DMS79 (cell line): ENCODE data around the gene TP63.

Source experiments
- DNase-seq: peaks from one replicate; lab custom pipeline; 2025; lab: John Stamatoyannopoulos, UW

Gene TP63

DNA sequence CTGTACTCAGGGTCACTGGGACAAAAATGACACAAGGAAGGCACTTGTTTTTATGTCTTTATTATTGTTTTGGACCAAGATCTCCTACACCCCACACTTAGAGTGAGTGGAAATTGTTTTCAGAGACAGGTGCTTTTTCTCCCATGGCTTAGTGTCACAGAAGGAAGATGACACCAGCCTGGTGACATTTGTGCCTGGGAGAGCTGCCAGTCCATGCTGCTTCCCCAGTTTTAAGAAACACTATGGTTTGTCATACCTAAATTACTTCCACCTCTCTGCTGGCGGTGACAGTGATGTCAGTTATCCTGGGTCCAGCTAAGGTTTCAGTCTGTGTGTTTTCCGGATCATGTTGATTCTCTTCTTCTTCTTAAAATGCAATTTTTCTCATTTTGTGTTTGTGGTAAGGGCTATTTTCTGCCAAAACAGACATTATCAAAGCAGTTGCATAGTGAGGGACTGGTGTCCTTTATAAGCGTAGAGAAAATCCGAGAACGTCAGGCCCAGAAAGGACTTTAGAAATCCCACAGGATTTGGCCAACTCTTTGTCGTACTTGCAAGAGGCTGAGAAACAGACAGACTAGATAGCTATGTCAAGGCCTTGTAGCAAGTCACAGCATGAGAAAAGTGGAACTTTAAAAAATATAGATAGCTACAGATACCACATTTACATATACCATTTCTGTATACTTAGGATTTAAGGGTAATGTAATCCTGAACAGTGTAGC, 149.5 kb downstream of the TP63 start:
- no peak for DNase-seq

GRCh38 chr3:189781415-189781814, 150.2 kb downstream of the TP63 start:
- DNase-seq, result no peak

DNA sequence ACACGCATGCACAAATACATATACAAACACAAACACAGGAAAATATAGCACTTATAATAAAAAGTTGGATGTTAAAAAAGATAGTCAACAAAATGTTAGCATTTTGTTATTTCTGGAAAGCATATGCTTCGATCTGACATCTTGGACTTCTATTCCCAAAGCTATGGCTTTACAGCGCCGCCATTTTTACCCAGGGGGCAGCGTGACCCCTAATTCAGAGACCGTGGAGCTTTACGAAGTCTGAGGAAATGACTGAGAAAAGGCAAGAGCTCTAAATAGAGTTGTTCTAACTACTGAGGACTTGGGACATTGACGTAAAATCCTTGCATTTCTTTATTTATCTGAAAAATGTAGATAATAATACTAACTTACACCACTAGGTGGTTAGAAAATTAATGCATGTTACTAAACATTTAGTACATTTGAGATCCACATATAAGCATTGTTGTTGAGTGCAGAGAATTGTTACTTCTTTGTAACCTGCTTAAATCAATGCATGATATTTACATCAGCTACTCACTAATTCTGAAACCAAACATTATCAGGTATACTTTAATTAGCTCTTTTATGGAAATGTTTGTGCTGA, 155.4 kb downstream of the TP63 start:
- DNase-seq, result no peak

DNA sequence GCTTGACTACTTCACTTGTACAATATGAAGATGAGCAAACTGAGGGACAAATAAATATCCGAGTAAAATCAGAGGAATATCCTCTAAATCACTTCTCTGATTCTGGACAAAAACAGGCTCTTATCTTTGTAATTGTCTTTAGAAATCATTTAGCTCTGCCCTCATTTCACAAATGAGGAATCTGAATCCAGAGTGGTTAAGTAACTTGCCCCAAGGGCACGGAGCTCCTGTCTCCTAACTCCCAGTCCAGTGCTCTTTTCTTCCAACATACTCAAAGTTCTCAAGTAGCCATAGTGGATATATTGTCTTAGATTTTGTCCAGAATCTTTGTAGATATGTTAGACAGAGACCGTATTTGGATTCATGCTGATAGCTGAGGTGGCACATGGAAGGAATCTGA, 156.0 kb downstream of the TP63 start:
- DNase-seq, result no peak

DNA sequence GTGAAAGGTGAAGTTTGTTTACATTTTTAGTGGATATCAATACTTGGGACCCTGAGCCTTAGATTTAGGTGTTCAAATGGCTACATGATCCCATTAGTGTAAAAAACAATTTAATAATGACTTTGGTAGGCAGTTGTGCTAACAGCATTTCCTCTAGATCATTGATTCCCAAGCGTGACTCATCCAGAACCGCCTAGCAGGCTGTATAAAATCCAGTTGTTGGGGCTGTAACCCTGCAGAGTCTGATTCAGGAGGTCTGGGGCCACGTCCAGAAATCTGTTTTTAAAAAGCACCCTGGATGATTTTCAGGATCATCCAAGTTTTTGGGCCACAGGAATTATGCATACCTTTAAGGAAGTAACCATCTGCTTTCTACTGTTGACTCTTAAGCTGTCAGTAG, 156.4 kb downstream of the TP63 start:
- DNase-seq, result no peak

DNA sequence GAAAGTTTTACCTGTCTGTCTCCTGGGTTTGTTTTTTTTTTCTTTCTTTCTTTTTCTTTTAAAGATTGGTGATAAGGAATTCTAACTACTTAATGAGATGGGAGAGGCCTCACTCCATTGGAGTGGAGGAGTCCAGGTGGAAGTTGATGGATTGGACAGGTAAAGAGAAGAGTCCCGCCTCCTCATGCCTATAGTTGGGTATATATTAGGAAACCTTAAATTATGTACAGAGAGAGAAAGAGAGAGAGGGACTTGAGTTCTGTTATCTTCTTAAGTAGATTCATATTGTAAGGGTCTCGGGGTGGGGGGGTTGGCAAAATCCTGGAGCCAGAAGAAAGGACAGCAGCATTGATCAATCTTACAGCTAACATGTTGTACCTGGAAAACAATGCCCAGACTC, 158.2 kb downstream of the TP63 start:
- no peak for DNase-seq

GRCh38 chr3:189790658-189791057, 159.5 kb downstream of the TP63 start:
- no peak for DNase-seq

DNA sequence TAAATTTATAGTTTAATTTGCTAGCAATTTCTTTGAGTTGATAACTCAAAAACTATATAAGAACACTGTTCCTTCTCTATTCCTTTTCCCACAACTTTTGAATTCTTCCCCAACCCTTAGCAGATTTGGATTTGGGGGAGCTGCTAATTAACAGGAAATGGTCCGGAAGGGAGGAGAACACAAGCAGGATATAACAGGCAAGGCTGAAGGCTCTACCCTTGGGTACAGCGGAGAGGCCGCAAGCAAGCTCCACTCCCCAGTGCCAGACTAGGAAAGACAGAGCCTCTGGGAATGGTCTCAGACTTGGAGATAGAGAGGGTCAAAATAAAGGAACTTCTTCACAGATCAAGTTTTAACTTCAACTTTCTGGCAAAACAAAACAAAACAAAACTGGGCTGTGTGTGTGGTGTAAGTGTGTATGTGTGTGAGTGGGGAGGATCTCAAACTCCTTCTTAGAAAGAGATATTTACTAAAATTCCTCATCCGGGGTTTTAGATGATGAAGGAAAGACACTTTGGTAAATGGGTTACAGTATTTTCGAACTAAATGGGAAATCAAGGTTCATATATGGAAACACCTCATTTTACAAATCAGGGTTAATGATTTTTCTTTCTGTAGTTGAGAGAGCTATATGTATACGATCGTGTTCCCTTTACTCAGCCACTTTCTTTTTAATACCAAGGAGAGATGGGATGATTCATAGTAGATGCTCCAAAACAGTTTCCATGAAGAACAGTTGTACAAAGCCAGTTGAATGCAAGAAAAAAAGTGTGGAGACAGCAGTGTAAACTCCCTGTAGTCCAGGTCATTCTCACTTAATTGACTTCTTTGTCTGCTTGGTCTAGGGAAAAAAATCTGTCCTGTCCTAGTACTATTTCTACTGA, 161.1 kb downstream of the TP63 start:
- no peak for DNase-seq

- DNase-seq, result no peak
Measured at GRCh38 chr3:189794518-189794917, 163.3 kb downstream of the TP63 start.

GRCh38 chr3:189797103-189797750, 166.0 kb downstream of the TP63 start:
- DNase-seq, result no peak

- DNase-seq, result no peak
Measured at GRCh38 chr3:189799366-189799765, 168.2 kb downstream of the TP63 start.

DNA sequence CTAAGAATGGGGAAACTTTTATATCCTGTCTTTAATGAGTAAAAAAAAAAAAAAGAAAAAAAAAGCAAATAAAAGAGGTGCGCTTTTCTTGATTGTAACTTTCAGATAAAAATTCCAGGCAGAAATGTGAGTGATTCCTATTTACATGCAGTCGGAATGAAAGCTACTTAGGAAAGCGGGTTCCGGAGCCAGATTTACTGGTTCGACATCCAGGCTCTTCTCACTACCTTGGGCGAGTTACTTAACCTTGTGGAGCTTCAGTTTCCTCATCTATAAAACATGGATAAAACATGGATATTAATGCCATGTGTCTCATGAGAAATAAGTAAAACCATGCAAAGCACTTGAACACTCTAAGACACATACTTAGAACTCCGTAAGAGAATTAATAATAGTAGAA, 169.2 kb downstream of the TP63 start:
- DNase-seq, result no peak

DNA sequence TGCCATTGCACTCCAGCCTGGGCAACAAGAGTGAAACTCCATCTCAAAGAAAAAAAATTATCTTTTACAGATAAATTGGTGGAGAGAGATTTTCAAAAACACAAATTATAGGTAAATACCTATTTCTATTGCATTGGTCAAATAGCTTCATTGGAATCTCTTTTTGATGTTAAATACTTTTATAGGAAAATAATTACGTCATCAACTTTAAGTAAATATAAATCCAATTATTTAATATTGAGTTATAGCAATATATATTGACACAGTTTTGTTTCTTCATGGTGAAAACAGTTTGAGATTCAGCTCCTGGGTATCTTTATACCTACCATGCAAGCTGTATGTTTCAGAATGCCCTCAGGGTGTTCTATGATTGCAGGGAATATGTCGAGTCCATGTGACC, 172.1 kb downstream of the TP63 start:
- no peak for DNase-seq

DNA sequence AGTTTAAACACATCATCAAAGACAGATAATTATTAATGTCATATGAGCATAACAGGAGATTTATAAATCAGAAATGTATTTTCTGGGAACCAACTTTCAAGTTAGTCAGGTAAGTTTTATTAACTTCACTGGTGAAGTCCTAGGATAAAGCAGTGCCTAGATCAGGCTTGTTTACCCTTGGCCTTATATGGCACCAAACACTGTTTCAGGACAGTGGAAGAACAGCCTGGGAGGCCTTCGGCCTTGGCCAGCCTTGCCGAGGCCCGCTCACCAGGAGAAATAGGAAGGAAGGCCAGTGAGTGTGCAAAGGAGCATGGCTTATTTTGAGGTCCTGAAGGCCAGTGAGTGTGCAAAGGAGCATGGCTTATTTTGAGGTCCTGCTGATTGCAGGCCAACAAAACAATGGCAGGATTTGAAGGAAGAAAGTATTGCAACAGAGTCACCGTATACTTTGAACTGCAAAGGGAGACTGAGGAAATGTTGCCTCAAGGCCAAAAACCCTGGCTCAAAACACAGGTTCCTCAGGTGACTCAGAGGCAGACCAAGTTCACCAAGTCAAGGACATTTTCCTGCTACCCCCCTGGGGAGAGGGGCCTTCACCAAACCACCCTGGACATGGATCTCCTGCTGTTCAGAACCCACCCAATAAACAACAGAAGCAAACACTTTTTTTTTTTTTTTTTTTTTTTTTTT, 174.3 kb downstream of the TP63 start:
- DNase-seq, result no peak

DNA sequence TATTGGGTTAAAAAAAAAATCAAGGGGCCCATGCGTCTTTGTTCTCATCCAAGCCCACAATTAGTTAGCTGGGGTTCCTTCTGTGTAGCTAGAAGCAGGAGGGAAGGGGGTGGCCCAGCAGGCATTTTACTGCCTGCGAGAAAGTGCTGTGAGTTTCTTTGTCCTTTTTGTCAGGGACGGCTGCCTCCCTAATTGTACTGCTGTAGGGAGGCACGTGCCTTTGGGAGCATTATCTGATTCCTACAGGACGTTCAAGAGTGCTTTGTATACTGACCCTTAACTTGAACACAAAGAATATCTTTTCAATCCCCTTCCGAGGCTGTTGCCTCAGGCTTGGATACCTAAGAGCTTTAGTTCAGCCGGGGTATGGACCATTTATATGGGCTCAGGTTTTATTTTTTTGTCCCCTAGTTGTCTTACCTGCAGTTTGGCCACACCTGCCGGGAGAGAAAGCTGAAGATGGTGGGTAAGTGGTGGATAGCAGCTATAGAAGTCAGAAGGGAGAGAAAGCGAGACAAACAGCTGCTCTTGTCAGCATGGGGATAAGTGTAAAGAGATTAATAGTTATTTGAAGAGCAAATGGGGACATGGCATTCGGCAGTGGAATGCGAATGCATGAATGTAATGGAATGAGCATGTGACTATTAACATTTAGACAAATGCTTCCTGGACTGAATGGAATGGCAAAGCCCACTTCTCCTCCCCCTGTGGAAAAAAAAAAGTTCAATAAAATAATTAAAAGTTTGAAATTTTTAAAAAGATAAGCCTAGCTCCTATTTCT, 175.2 kb downstream of the TP63 start:
- no peak for DNase-seq

- DNase-seq, result no peak
Measured at GRCh38 chr3:189808246-189809007, 177.2 kb downstream of the TP63 start.

- DNase-seq, result no peak
Measured at GRCh38 chr3:189809583-189809982, 178.4 kb downstream of the TP63 start.

- no peak for DNase-seq
Measured at GRCh38 chr3:189812806-189813465, 181.7 kb downstream of the TP63 start.

DNA sequence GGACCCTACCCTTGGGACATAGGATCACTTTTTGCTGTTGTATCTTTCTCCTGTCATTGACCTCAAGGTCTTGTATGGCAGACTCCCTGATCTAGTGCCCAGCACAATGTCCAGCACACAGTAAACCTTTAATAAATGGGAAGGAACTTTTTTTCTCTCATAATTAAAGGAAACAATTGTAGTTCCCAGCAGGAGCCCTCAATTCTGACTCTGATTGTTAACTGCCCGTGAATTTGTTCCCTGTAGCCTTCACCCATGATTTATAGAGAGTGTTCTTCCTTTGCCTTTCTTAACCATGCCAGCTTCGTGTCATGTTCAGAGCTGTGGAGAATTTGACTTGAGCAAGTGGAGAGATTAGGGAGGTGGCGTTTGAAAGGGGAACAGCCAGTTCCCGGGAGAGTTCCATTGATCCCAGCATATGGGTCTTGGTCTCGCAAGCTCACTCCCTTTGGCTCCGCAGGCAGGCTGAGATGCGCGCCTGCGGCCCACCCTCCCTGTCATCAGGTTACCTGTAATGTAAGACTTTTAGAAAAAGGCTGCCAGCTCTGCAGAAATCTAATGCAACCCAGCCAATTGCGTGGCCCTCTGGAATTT, 182.6 kb downstream of the TP63 start:
- DNase-seq, result no peak

- no peak for DNase-seq
Measured at GRCh38 chr3:189820365-189820720, 189.2 kb downstream of the TP63 start.
